GM12801 (cell line): ENCODE measurements around the gene SLC35F1.

Experiments
- TF ChIP-seq, protein P1 (sequence below): IDR thresholded peaks from one replicate; pipeline ENCODE4 v1.5.1; 2011; ENCODE audit warnings: control low read depth; ENCODE audit not compliant: insufficient read length; ENCODE audit errors: extremely low read depth

The SLC35F1 gene

DNA sequence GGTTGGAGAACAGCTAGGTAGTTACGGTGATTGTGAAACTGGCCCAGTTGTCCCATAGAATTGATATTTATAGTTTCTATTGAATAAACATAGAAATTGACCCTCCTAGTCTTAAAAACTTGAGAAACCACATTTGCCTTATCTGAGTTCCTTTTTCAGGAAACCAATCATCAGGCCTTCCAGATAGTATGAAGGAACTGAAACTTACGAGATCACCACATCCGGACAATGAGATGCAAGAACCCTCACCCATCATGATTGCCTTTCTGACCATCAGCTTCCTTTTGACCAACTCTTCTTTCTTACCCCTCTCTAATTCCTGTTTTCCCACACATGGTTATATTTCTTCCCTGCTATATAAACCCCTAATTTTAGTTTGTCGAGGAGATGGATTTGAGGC lies 21.8 kb downstream of the SLC35F1 start:
- TF ChIP-seq, protein P1, sequence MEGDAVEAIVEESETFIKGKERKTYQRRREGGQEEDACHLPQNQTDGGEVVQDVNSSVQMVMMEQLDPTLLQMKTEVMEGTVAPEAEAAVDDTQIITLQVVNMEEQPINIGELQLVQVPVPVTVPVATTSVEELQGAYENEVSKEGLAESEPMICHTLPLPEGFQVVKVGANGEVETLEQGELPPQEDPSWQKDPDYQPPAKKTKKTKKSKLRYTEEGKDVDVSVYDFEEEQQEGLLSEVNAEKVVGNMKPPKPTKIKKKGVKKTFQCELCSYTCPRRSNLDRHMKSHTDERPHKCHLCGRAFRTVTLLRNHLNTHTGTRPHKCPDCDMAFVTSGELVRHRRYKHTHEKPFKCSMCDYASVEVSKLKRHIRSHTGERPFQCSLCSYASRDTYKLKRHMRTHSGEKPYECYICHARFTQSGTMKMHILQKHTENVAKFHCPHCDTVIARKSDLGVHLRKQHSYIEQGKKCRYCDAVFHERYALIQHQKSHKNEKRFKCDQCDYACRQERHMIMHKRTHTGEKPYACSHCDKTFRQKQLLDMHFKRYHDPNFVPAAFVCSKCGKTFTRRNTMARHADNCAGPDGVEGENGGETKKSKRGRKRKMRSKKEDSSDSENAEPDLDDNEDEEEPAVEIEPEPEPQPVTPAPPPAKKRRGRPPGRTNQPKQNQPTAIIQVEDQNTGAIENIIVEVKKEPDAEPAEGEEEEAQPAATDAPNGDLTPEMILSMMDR, result no peak

DNA sequence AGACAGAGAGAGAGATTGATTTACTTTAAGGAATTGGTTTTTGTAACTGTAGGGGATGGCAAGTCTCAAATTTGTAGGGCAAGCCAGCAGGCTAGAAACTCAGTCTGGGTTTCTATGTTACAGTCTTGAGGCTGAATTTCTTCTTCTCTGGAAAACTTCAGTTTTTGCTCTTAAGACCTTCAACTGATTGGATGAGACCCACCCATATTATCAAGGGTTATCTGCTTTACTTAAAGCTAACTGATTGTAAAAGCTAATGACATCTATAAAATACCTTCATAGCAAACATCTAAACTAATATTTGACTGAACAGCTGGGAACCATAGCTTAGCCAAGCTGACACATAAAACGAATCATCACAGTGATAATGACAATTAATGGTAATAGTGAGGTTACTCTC lies 22.4 kb downstream of the SLC35F1 start:
- TF ChIP-seq, protein P1, result no peak

DNA sequence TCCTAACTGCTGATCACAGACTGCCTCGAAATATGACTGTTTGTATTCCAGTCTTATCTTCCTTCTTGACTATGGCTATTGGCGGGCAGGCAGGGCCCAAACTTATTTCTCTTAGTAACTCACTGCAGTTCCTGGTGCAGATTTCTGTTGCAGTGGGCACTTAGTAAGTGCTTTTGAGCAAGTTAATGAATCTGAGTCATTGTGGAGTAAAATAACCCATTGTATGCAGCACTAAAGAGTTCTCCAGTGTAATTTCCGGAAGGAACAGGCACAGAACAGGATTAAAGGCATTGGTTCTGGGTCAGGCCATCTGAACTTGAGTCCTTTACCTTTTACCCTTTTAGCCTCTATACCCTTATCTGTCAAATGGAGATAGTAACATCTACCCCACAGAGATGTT lies 23.6 kb downstream of the SLC35F1 start:
- TF ChIP-seq, protein P1, result no peak

DNA sequence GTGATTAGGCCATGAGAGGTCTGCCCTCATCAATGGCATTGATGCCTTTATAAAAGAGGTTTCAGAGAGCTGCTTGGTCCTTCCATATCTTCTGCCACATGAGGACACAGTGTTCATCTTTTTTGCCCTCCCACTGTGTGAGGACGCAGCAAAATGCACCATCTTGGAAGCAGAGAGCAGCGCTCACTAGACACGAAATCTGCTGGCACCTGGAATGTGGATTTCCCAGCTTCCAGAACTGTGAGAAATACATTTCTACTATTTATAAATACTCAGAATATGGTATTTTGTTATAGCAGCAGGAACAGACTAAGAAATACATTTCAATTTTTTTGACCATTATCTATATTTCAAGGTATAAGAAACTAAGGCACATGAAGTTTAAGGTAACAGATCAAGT lies 24.9 kb downstream of the SLC35F1 start:
- TF ChIP-seq, protein P1, result no peak

DNA sequence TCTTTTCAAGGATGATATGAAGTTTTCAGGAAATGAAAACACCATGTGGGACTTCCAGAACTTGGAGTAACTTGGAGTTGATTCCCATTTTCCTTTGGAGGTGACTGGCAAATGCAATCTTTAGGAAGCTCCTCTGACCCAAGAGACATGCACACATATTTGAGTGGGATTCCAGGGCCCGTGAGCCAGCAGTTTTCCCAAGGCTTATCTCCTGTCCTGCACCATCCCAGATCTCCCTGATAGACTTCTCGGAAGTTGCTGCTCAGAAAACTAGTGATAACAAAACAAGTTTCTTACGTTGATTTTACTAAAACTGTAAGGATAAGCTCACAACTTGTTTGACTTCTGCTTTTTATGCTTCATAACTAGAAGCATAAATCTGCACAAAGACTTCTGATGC lies 25.6 kb downstream of the SLC35F1 start:
- TF ChIP-seq, protein P1, result no peak

DNA sequence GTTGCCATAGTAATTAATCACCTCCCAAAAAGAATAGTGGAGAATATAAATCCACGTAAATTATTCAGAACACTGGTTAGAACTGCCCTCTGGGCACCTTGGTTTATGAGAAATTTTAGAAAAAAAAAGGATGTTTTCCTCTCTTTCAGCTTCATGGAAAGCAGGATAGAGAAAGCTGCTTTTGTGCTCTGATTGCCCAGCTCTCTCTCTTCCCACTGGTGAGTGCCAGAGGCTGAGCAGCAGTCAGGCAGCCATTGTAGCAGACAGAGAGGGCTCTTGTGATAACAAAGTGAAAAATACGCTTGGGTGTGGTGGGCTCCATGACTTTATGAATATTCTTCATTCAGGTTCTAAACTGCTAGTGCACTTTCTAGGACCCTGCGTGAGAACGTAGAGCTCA lies 26.4 kb downstream of the SLC35F1 start:
- TF ChIP-seq, protein P1, result no peak

DNA sequence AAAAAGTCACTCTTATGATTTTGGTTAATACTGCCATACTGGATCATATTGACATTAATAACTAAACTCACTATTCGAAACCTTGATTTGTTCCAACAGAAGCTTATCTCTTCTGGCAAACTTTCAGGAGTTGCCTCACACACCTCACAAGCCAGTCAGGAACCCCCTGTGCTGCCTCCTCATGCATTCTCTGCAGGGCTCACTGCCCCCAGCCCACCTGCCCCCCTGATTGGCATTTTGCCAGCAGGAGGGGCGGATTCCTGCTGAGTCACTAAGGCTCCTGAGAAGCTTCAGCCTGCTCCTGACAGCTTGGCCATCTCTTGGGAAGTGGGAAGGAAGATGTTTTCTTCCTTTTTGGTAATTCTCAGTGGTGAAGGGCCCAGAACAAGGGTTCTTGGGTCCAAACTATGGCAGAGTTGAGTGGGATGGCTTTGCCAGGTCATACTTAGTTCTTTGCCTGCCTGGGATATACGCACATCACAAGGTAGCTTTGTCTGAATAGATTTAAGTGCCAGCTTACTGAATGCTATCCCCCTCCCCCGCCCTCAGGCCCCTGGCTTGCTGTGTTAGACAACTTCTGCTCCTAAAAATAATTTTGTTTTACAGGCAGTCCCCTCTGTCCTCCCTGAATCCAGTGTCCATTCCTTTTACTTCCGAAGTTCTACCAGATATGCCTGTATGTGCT lies 31.4 kb downstream of the SLC35F1 start:
- TF ChIP-seq, protein P1, result no peak
